HEK293 (cell line): ENCODE measurements around the gene RPS28.

Source experiments
- CTCF ChIA-PET: fragments of 350-600 bp; formaldehyde crosslinking; extraction: SDS; loops from one replicate; lab custom pipeline; 2021; ENCODE audit warnings: antibody characterized with exemption; lab: Yijun Ruan, JAX
- POLR2A ChIA-PET: fragments of 300-600 bp; formaldehyde crosslinking; extraction: SDS; loops from one replicate; lab custom pipeline; 2020; ENCODE audit warnings: antibody characterized with exemption, inconsistent platforms; lab: Yijun Ruan, JAX
- H3K27ac ChIP-seq: fragments of 200-500 bp; sonication (Bioruptor generic); 2 replicates; pipeline ENCODE4 v1.5.1; 2014; ENCODE audit warnings: low read depth, low read length, control low read depth, inconsistent platforms; ENCODE audit errors: extremely low read depth
- H3K36me3 ChIP-seq, 2 experiments: fragments of 200-500 bp in 1 of 2; sonication (Bioruptor generic) in 1 of 2; 1 replicate in 1 of 2; 2 replicates in 1 of 2; pipeline ENCODE4 v1.5.1; 2014 to 2017; ENCODE audit warnings: inconsistent platforms in 2 of 2, low read length in 2 of 2; ENCODE audit not compliant: control insufficient read depth in 2 of 2, insufficient read depth in 1 of 2
- H3K4me1 ChIP-seq: fragments of 200-500 bp; sonication (Bioruptor generic); 2 replicates; pipeline ENCODE4 v1.5.1; 2014; ENCODE audit warnings: mild to moderate bottlenecking, low read length, inconsistent platforms; ENCODE audit not compliant: control insufficient read depth, insufficient read depth
- H3K4me3 ChIP-seq: 2 replicates; pipeline ENCODE4 v1.5.1; 2011; ENCODE audit warnings: low read depth, mild to moderate bottlenecking, control low read depth, low read length, moderate library complexity
- H3K9me3 ChIP-seq: fragments of 200-500 bp; sonication (Bioruptor generic); 2 replicates; pipeline ENCODE4 v1.5.1; 2014; ENCODE audit warnings: low read depth, low read length, inconsistent platforms; ENCODE audit not compliant: control insufficient read depth, insufficient read depth
- BCL6B ChIP-seq: fragments of 450-650 bp; formaldehyde crosslinking; IDR thresholded peaks from 2 replicates; pipeline ENCODE4 v1.5.1; 2017; ENCODE audit warnings: missing biosample characterization, missing genetic modification characterization
- KLF16 ChIP-seq: fragments of 450-650 bp; formaldehyde crosslinking; IDR thresholded peaks from 2 replicates; pipeline ENCODE4 v1.5.1; 2017; ENCODE audit warnings: missing biosample characterization, missing genetic modification characterization
- PRDM10 ChIP-seq: fragments of 450-650 bp; formaldehyde crosslinking; IDR thresholded peaks from 2 replicates; pipeline ENCODE4 v1.5.1; 2016; ENCODE audit warnings: missing biosample characterization, missing genetic modification characterization
- ZBTB1 ChIP-seq: fragments of 450-650 bp; formaldehyde crosslinking; IDR thresholded peaks from 2 replicates; pipeline ENCODE4 v1.5.1; 2016; ENCODE audit warnings: missing biosample characterization, missing genetic modification characterization
- ZBTB11 ChIP-seq: fragments of 450-650 bp; formaldehyde crosslinking; conservative IDR thresholded peaks from 2 replicates; pipeline ENCODE4 v1.5.1; 2016; ENCODE audit warnings: low read depth, missing biosample characterization, missing genetic modification characterization
- ZBTB20 ChIP-seq: fragments of 450-650 bp; formaldehyde crosslinking; IDR thresholded peaks from 2 replicates; pipeline ENCODE4 v1.5.1; 2016; ENCODE audit warnings: missing biosample characterization, missing genetic modification characterization
- ZBTB26 ChIP-seq: fragments of 450-650 bp; formaldehyde crosslinking; optimal IDR thresholded peaks from 2 replicates; pipeline ENCODE3; 2016; ENCODE audit warnings: missing biosample characterization, mild to moderate bottlenecking, missing genetic modification characterization
- ZNF138 ChIP-seq: fragments of 450-650 bp; formaldehyde crosslinking; IDR thresholded peaks from 2 replicates; pipeline ENCODE4 v1.5.1; 2016; ENCODE audit warnings: missing biosample characterization, missing genetic modification characterization, borderline replicate concordance
- ZNF148 ChIP-seq: fragments of 450-650 bp; formaldehyde crosslinking; IDR thresholded peaks from 2 replicates; pipeline ENCODE4 v1.5.0; 2017; ENCODE audit warnings: missing biosample characterization, missing genetic modification characterization, borderline replicate concordance
- ZNF394 ChIP-seq: fragments of 450-650 bp; formaldehyde crosslinking; IDR thresholded peaks from 2 replicates; pipeline ENCODE4 v1.5.1; 2016; ENCODE audit warnings: missing biosample characterization, missing genetic modification characterization, mild to moderate bottlenecking, moderate library complexity, borderline replicate concordance
- ZNF449 ChIP-seq: fragments of 450-650 bp; formaldehyde crosslinking; IDR thresholded peaks from 2 replicates; pipeline ENCODE4 v1.5.1; 2017; ENCODE audit warnings: missing biosample characterization, mild to moderate bottlenecking, missing genetic modification characterization, moderate library complexity
- ZNF623 ChIP-seq: fragments of 450-650 bp; formaldehyde crosslinking; IDR thresholded peaks from 2 replicates; pipeline ENCODE4 v1.5.1; 2016; ENCODE audit warnings: missing biosample characterization, missing genetic modification characterization
- ZNF660 ChIP-seq: fragments of 450-650 bp; IDR thresholded peaks from 2 replicates; pipeline ENCODE4 v1.5.1; 2018; ENCODE audit warnings: missing biosample characterization, mild to moderate bottlenecking, missing genetic modification characterization
- ZNF692 ChIP-seq: fragments of 450-650 bp; formaldehyde crosslinking; IDR thresholded peaks from 2 replicates; pipeline ENCODE4 v1.5.1; 2016; ENCODE audit warnings: missing biosample characterization, missing genetic modification characterization
- ZSCAN30 ChIP-seq: fragments of 450-650 bp; IDR thresholded peaks from 2 replicates; pipeline ENCODE4 v1.5.1; 2018; ENCODE audit warnings: missing biosample characterization, mild to moderate bottlenecking, missing genetic modification characterization, moderate library complexity
- ZSCAN5A ChIP-seq: fragments of 450-650 bp; formaldehyde crosslinking; IDR thresholded peaks from 2 replicates; pipeline ENCODE4 v1.5.1; 2016; ENCODE audit warnings: missing biosample characterization, missing genetic modification characterization

Gene RPS28

GRCh38 chr19:8321067-8321985 lies at the start of gene RPS28, which contains the start of gene NDUFA7:
Gene RPS28 (plus strand): TSS chr19:8321496. CDS start chr19:8321531, 35 bp downstream.
Gene NDUFA7 (minus strand): TSS chr19:8321375. CDS start chr19:8321358, 17 bp downstream.
- Histone ChIP-seq H3K4me1 (peaks cover 5% of the 10 kb centered on the region; the same call in 1 of the 2 replicates), H3K36me3 (peaks cover 7 to 40% of the 10 kb centered on the region in 2 experiments), H3K27ac (peak within 1 kb of the TSS; percentile 83), H3K9me3 (no peaks in the 10 kb centered on the region), H3K4me3 (peak within 1 kb of the TSS; percentile 97)
- ChIA-PET CTCF (interaction anchor here (0.7 to 1.0 kb wide), 4 partner anchors 31 to 258 kb away, joined by 3 to 4 read pairs (median 3); no protein-coding TSS in a partner anchor), POLR2A (interaction anchor here (0.6 to 2.0 kb wide), 16 partner anchors 9 to 1252 kb away, joined by 3 to 22 read pairs (median 4); partner anchors contain the start of genes RAB11B, ZNF414 and ZNF557)
- TF ChIP-seq ZSCAN30 (tag by site-specific recombination) (peak; percentile 74; the same call in 1 of the 2 replicates), ZBTB20 (tag by site-specific recombination) (peak; percentile 75; the same call in 1 of the 2 replicates), ZBTB26 (tag by site-specific recombination) (peak; percentile 42), ZNF148 (tag by site-specific recombination) (0 out of 2 replicates have a peak, but pooled peaks have one; percentile 26), ZNF660 (0 out of 2 replicates have a peak, but pooled peaks have one; percentile 32), ZNF394 (0 out of 2 replicates have a peak, but pooled peaks have one; percentile 39), ZBTB1 (tag by site-specific recombination) (no peak), ZNF138 (tag by site-specific recombination) (no peak), ZNF623 (tag by site-specific recombination) (no peak), ZSCAN5A (tag by site-specific recombination) (peak; percentile 19; the same call in 1 of the 2 replicates), ZNF692 (tag by site-specific recombination) (peak; percentile 67; the same call in 1 of the 2 replicates), PRDM10 (tag by site-specific recombination) (no peak), KLF16 (tag by site-specific recombination) (peak; percentile 92), ZBTB11 (tag by site-specific recombination) (peak; percentile 25; the same call in 1 of the 2 replicates), BCL6B (tag by site-specific recombination) (no peak), ZNF449 (no peak)
